Liver (tissue), 9 donors: Measurements from ENCODE around the gene PRPSAP1. TPM values are rescaled to one million over a fixed set of nuclear protein-coding genes. Genes with fewer than 3 reads are reported as not detected.

Experiments used
- DNase-seq: peaks from one replicate; pipeline ENCODE4 v3.0.0-alpha.2; 2017; ENCODE audit warnings: low spot score
- H3K27ac ChIP-seq, 2 donors: one replicate each; pipeline ENCODE4 v1.7.0; 2013; ENCODE audit warnings: inconsistent platforms in 2 of 2, low read length in 2 of 2, control low read depth in 1 of 2, low read depth in 1 of 2, mild to moderate bottlenecking in 1 of 2
- H3K27me3 ChIP-seq, 4 donors: one replicate each; pipeline versions ENCODE4 v1.6.1 to v1.7.0; 2013; ENCODE audit warnings: low read length in 3 of 4, inconsistent platforms in 1 of 4, mild to moderate bottlenecking in 1 of 4, moderate library complexity in 1 of 4; ENCODE audit not compliant: control insufficient read depth in 4 of 4, insufficient read depth in 4 of 4
- H3K36me3 ChIP-seq, 4 donors: one replicate each; pipeline versions ENCODE4 v1.6.1 to v1.7.0; 2013; ENCODE audit warnings: low read length in 3 of 4, mild to moderate bottlenecking in 3 of 4, low read depth in 1 of 4, moderate library complexity in 1 of 4; ENCODE audit not compliant: control insufficient read depth in 4 of 4, insufficient read depth in 3 of 4
- H3K4me1 ChIP-seq, 4 donors: one replicate each; pipeline versions ENCODE4 v1.6.1 to v1.7.0; 2013; ENCODE audit warnings: low read length in 3 of 4, mild to moderate bottlenecking in 3 of 4, moderate library complexity in 1 of 4; ENCODE audit not compliant: control insufficient read depth in 4 of 4, insufficient read depth in 4 of 4
- H3K4me3 ChIP-seq, 3 donors: one replicate each; pipeline versions ENCODE4 v1.6.1 to v1.7.0; 2013; ENCODE audit warnings: low read length in 3 of 3, control low read depth in 1 of 3, low read depth in 1 of 3, mild to moderate bottlenecking in 1 of 3
- H3K9ac ChIP-seq, 2 donors: one replicate each; pipeline ENCODE4 v1.7.0; 2013; ENCODE audit warnings: low read length in 2 of 2, mild to moderate bottlenecking in 2 of 2, moderate library complexity in 2 of 2, control low read depth in 1 of 2, low read depth in 1 of 2
- H3K9me3 ChIP-seq, 4 donors: one replicate each; pipeline versions ENCODE4 v1.6.1 to v1.7.0; 2013; ENCODE audit warnings: low read length in 3 of 4; ENCODE audit not compliant: control insufficient read depth in 4 of 4
- EGR1 ChIP-seq, 2 donors: IDR thresholded peaks; 2 replicates each; pipeline ENCODE4 v1.6.1; 2016 to 2018; ENCODE audit warnings: antibody characterized with exemption in 2 of 2, low read depth in 2 of 2
- FOXA2 ChIP-seq: IDR thresholded peaks from 2 replicates; pipeline ENCODE4 v1.6.1; 2016; ENCODE audit warnings: antibody characterized with exemption
- GABPA ChIP-seq, 2 donors: IDR thresholded peaks in 1 of 2; conservative IDR thresholded peaks in 1 of 2; 2 replicates each; pipeline ENCODE4 v1.6.1; 2016; ENCODE audit warnings: antibody characterized with exemption in 2 of 2, mild to moderate bottlenecking in 1 of 2, moderate library complexity in 1 of 2
- HNF4A ChIP-seq, 2 donors: conservative IDR thresholded peaks; 2 replicates each; pipeline ENCODE4 v1.6.1; 2016; ENCODE audit warnings: antibody characterized with exemption in 2 of 2, mild to moderate bottlenecking in 2 of 2
- HNF4G ChIP-seq: IDR thresholded peaks from 2 replicates; pipeline ENCODE4 v1.6.1; 2016; ENCODE audit warnings: antibody characterized with exemption
- JUND ChIP-seq, 2 donors: IDR thresholded peaks; 2 replicates each; pipeline ENCODE4 v1.6.1; 2016; ENCODE audit warnings: antibody characterized with exemption in 2 of 2
- RAD21 ChIP-seq, 2 donors: IDR thresholded peaks; 2 replicates each; pipeline ENCODE4 v1.6.1; 2016; ENCODE audit warnings: antibody characterized with exemption in 2 of 2, mild to moderate bottlenecking in 2 of 2
- RXRA ChIP-seq, 2 donors: IDR thresholded peaks; 2 replicates each; pipeline ENCODE4 v1.6.1; 2017 to 2018; ENCODE audit warnings: antibody characterized with exemption in 2 of 2, mild to moderate bottlenecking in 1 of 2
- SP1 ChIP-seq: IDR thresholded peaks from 2 replicates; pipeline ENCODE4 v1.6.1; 2018; ENCODE audit warnings: antibody characterized with exemption, mild to moderate bottlenecking
- YY1 ChIP-seq: IDR thresholded peaks from 2 replicates; pipeline ENCODE4 v1.6.1; 2016; ENCODE audit warnings: antibody characterized with exemption, mild to moderate bottlenecking
- WGBS: extraction: QIAGEN DNeasy Blood & Tissue Kit; methylation state at CpG from one replicate; pipeline ENCODE4 v1.1.7; 2013; 5-methylcytosine and 5-hydroxymethylcytosine counted together
- polyA plus RNA-seq, 2 donors: library from polyadenylated mRNA; stranded (reverse) in 1 of 2; unstranded in 1 of 2; fragments of 200-250 nt in 1 of 2; fragments of >200 nt in 1 of 2; fragmentation: Nextera tagmentation in 1 of 2; extraction: Ambion mirVana in 1 of 2; gene quantifications; one replicate each; pipeline versions ENCODE4 v1.2.1 to v1.2.3, GENCODE V29; 2013 to 2015
- total RNA-seq, 2 donors: library from RNA; depleted of rRNA; stranded (reverse); fragments of >200 nt; gene quantifications; one replicate each; pipeline ENCODE4 v1.2.3, GENCODE V29; 2014
- TF ChIP-seq, protein P1 (sequence below): IDR thresholded peaks from 2 replicates; pipeline ENCODE4 v1.6.1; 2016; ENCODE audit warnings: antibody characterized with exemption
- TF ChIP-seq, protein P2 (sequence below): IDR thresholded peaks from 2 replicates; pipeline ENCODE4 v1.6.1; 2016; ENCODE audit warnings: antibody characterized with exemption, mild to moderate bottlenecking
- TF ChIP-seq, protein P3 (sequence below): IDR thresholded peaks from 2 replicates; pipeline ENCODE4 v1.6.1; 2016; ENCODE audit warnings: antibody characterized with exemption
- TF ChIP-seq, protein P4 (sequence below): IDR thresholded peaks from 2 replicates; pipeline ENCODE4 v1.6.1; 2016; ENCODE audit warnings: antibody characterized with exemption
- TF ChIP-seq, protein P5 (sequence below): fragments of 150-350 bp; IDR thresholded peaks from 2 replicates; pipeline ENCODE4 v1.5.1; 2017; ENCODE audit warnings: improper control_type of control experiment, low read depth, low read length; ENCODE audit not compliant: missing input control
- donor health status: healthy.
- donor health status: healthy.
- donor health status: healthy.
- donor health status: healthy.
- donor health status: healthy.

The PRPSAP1 gene
- total and polyA plus RNA-seq, 4 donors: 21.4 to 78.1 (median 52.6) TPM

DNA sequence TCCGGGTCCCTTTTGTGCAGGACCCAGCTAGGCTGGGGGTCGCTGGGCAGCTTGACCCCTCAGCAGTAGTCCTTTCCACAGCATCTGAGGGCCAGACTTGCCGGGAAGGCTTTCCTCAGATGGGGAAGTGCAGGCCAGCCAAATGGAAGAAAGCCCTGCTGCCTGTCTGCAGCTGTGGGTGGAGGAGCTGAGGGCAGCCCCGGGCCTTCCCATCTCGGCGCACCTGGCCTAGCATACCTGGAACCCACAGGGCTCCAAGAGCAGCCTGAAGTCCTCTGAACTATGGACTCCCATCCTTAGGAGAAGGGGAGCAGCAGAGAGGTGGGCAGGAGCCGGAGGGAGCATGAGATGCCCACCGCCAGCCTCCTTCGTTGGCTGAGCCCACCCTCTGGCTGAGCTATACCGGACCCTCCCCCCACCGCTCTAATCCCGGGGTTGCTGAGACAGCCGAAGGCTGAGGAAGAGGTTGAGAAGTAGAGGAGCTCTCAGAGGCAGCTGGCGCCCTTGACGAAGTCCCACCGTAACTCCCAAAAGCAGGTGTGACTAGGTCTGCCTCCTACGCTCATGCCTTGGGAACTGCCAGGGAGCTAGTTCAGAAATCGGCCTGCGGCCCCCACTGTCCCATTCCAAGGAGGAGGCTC is 75.3 kb downstream of the PRPSAP1 start:
- DNase-seq: no peak
- Histone ChIP-seq H3K9ac (no peak overlapping the region), H3K36me3 (peaks cover 0 to 1% (median 0%) of the 10 kb centered on the region in 4 donors), H3K4me1 (peaks cover 0 to 31% (median 14%) of the 10 kb centered on the region in 4 donors), H3K27ac (no peak overlapping the region), H3K27me3 (no peaks in the 10 kb centered on the region), H3K4me3 (no peak overlapping the region), H3K9me3 (no peaks in the 10 kb centered on the region)
- TF ChIP-seq, protein P1, sequence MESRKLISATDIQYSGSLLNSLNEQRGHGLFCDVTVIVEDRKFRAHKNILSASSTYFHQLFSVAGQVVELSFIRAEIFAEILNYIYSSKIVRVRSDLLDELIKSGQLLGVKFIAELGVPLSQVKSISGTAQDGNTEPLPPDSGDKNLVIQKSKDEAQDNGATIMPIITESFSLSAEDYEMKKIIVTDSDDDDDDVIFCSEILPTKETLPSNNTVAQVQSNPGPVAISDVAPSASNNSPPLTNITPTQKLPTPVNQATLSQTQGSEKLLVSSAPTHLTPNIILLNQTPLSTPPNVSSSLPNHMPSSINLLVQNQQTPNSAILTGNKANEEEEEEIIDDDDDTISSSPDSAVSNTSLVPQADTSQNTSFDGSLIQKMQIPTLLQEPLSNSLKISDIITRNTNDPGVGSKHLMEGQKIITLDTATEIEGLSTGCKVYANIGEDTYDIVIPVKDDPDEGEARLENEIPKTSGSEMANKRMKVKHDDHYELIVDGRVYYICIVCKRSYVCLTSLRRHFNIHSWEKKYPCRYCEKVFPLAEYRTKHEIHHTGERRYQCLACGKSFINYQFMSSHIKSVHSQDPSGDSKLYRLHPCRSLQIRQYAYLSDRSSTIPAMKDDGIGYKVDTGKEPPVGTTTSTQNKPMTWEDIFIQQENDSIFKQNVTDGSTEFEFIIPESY: no peak
- 94% methylated on average over 19 of the region's 19 CpGs for WGBS

DNA sequence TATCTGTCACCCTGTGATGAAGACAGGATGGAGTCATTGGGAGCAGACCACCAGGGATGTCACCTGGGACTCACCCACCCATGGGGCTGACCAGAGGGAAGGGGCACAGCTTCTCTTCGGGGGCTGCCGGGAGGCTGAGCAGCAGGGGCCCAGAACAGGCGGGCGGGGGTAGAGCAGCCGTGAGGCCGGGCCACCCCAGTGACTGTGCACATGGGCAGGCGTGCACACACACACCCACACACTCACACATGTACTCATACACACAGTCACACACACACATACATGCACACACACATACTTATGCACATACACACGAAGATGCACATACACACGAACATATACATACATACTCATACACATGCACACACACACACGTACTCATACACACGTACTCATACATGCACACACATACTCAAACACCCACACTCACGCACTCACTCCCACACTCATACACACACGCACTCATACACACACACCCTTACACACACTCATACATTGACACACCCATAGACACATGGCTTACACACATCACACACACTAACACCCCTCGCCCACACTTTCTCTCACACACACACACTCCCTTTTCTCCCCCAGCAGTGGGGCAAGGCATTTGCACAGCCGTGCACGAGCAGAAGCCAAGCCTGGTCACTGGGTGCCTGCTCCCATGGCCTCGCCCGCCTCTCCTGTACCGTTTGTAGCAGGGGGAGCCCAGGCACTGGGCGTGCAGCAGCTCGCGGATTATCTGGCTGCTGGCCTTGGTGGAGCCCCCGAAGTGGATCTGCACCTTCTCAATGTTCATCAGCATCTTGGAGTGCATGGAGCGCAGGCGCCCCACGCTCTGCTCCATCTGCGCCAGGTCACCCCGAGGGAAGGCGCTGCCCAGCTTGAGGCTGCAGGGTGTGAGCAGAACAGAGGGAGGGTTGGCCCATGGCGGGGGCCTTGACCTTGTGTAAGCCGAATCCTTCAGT is 76.1 kb downstream of the PRPSAP1 start:
- no peak overlapping the region for H3K4me3 ChIP-seq
- no peak overlapping the region for H3K9ac ChIP-seq
- DNase-seq: no peak
- H3K27ac ChIP-seq: no peak overlapping the region
- H3K36me3 ChIP-seq: peaks cover 0 to 1% (median 0%) of the 10 kb centered on the region in 4 donors
- no peaks in the 10 kb centered on the region for H3K9me3 ChIP-seq
- no peaks in the 10 kb centered on the region for H3K27me3 ChIP-seq
- peaks cover 0 to 23% (median 13%) of the 10 kb centered on the region in 4 donors for H3K4me1 ChIP-seq
- no peak for TF ChIP-seq JUND (IDR thresholded peaks at IDR 0.05)
- TF ChIP-seq EGR1 (IDR thresholded peaks at IDR 0.05; ENCODE audit: low read depth in 2 of 2): no peak
- TF ChIP-seq HNF4A (conservative IDR thresholded peaks at IDR 0.05): no peak
- TF ChIP-seq, protein P2, sequence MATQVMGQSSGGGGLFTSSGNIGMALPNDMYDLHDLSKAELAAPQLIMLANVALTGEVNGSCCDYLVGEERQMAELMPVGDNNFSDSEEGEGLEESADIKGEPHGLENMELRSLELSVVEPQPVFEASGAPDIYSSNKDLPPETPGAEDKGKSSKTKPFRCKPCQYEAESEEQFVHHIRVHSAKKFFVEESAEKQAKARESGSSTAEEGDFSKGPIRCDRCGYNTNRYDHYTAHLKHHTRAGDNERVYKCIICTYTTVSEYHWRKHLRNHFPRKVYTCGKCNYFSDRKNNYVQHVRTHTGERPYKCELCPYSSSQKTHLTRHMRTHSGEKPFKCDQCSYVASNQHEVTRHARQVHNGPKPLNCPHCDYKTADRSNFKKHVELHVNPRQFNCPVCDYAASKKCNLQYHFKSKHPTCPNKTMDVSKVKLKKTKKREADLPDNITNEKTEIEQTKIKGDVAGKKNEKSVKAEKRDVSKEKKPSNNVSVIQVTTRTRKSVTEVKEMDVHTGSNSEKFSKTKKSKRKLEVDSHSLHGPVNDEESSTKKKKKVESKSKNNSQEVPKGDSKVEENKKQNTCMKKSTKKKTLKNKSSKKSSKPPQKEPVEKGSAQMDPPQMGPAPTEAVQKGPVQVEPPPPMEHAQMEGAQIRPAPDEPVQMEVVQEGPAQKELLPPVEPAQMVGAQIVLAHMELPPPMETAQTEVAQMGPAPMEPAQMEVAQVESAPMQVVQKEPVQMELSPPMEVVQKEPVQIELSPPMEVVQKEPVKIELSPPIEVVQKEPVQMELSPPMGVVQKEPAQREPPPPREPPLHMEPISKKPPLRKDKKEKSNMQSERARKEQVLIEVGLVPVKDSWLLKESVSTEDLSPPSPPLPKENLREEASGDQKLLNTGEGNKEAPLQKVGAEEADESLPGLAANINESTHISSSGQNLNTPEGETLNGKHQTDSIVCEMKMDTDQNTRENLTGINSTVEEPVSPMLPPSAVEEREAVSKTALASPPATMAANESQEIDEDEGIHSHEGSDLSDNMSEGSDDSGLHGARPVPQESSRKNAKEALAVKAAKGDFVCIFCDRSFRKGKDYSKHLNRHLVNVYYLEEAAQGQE: no peak
- TF ChIP-seq, protein P3, sequence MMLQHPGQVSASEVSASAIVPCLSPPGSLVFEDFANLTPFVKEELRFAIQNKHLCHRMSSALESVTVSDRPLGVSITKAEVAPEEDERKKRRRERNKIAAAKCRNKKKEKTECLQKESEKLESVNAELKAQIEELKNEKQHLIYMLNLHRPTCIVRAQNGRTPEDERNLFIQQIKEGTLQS: no peak
- no peak for TF ChIP-seq RXRA (IDR thresholded peaks at IDR 0.05)
- TF ChIP-seq, protein P4, sequence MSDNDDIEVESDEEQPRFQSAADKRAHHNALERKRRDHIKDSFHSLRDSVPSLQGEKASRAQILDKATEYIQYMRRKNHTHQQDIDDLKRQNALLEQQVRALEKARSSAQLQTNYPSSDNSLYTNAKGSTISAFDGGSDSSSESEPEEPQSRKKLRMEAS: no peak
- no peak for TF ChIP-seq GABPA (IDR thresholded peaks at IDR 0.05 in 1 of 2, conservative IDR thresholded peaks at IDR 0.05 in 1 of 2)
- TF ChIP-seq, protein P5, sequence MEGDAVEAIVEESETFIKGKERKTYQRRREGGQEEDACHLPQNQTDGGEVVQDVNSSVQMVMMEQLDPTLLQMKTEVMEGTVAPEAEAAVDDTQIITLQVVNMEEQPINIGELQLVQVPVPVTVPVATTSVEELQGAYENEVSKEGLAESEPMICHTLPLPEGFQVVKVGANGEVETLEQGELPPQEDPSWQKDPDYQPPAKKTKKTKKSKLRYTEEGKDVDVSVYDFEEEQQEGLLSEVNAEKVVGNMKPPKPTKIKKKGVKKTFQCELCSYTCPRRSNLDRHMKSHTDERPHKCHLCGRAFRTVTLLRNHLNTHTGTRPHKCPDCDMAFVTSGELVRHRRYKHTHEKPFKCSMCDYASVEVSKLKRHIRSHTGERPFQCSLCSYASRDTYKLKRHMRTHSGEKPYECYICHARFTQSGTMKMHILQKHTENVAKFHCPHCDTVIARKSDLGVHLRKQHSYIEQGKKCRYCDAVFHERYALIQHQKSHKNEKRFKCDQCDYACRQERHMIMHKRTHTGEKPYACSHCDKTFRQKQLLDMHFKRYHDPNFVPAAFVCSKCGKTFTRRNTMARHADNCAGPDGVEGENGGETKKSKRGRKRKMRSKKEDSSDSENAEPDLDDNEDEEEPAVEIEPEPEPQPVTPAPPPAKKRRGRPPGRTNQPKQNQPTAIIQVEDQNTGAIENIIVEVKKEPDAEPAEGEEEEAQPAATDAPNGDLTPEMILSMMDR: no peak
- TF ChIP-seq, protein P1: no peak
- no peak for TF ChIP-seq YY1
- TF ChIP-seq SP1: no peak
- no peak for TF ChIP-seq RAD21 (IDR thresholded peaks at IDR 0.05)
- TF ChIP-seq FOXA2: no peak
- no peak for TF ChIP-seq HNF4G
- WGBS: 94% methylated on average over 31 of the region's 31 CpGs
